Measurements from ENCODE around the gene TMEM214. TPM values are rescaled to one million over a fixed set of nuclear protein-coding genes. Genes with fewer than 3 reads are reported as not detected.

Gene TMEM214
- total RNA-seq, 1 experiment from 2014 or later, result 55.3 TPM

DNA sequence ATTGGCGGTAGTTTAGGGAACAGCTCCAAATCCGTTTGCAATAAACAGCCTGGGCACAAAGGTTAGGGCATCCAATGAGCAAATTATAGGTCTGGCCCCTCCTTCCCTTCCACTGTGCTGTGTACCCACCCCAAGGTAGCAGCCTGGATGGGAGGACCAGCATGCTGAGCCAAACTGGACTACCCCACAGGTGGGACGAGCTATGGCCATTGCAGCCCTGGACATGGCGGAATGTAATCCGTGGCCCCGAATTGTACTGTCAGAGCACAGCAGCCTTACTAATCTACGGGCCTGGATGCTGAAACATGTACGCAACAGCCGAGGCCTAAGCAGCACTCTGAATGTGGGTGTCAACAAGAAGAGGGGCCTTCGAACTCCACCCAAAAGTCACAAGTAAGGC lies 25.4 kb downstream of the TMEM214 start:
- Histone ChIP-seq H4K8ac (replicated peaks; ENCODE audit: insufficient read length, low read depth, low read length) (no peak overlapping the region), H2BK15ac (ENCODE audit: low read depth, low read length) (no peak overlapping the region)
- WGBS (ENCODE audit: extremely low coverage, insufficient read length, low lambda C conversion rate), result no CpG with 5 or more reads among the region's 10 CpGs

More for the DNA sequence above, 25.4 kb downstream of the TMEM214 start:
- Histone ChIP-seq H3K27me3 (ENCODE audit: insufficient read depth, low read length) (no peaks in the 10 kb centered on the region), H3T11ph (ENCODE audit: low read length) (no peak overlapping the region), H3K23me2 (ENCODE audit: insufficient read length, low read depth, low read length, poor library complexity, severe bottlenecking) (no peaks in the 10 kb centered on the region), H3K4ac (ENCODE audit: low read depth, low read length) (no peak overlapping the region), H2BK12ac (ENCODE audit: insufficient read length, low read depth, low read length) (no peak overlapping the region), H4K20me1 (ENCODE audit: control insufficient read depth, insufficient read depth, insufficient read length) (no peaks in the 10 kb centered on the region), H2BK5ac (ENCODE audit: insufficient read length, low read length) (no peak overlapping the region), H3K14ac (ENCODE audit: insufficient read depth, low read length) (no peak overlapping the region), H2BK120ac (ENCODE audit: low read depth, low read length, poor library complexity, severe bottlenecking) (no peak overlapping the region), H3K56ac (ENCODE audit: insufficient read length, low read depth, low read length) (no peak overlapping the region), H3K4me2 (ENCODE audit: insufficient read depth, insufficient read length, low read length) (no peak overlapping the region), H3K4me1 (ENCODE audit: insufficient read depth, low read length) (no peaks in the 10 kb centered on the region), H3K27ac (ENCODE audit: insufficient read length, low read depth, low read length) (no peak overlapping the region), H4K91ac (ENCODE audit: insufficient read length, low read depth, low read length) (no peak overlapping the region), H3K9me3 (ENCODE audit: control insufficient read depth, low read depth, low read length) (no peaks in the 10 kb centered on the region), H3K23ac (ENCODE audit: insufficient read length, low read depth, low read length) (no peak overlapping the region), H4K5ac (ENCODE audit: insufficient read length, low read depth, low read length) (no peak overlapping the region), H3K79me2 (ENCODE audit: insufficient read depth, low read length) (no peaks in the 10 kb centered on the region), H2AFZ (ENCODE audit: low read length) (no peak overlapping the region), H3K9ac (ENCODE audit: extremely low read depth, insufficient read length, low read length) (no peak overlapping the region), H2BK20ac (ENCODE audit: low read depth, low read length, poor library complexity, severe bottlenecking) (no peak overlapping the region), H3K79me1 (ENCODE audit: insufficient read depth, low read depth, low read length, poor library complexity, severe bottlenecking) (no peaks in the 10 kb centered on the region), H2AK5ac (ENCODE audit: insufficient read length, low read length) (no peak overlapping the region), H3K18ac (ENCODE audit: insufficient read length, low read depth, low read length) (no peak overlapping the region)
- no peaks in the 10 kb centered on the region for H3K27me3 Mint-ChIP-seq (ENCODE audit: low read depth)
- H3K27ac Mint-ChIP-seq, result no peak overlapping the region
- no peak for DNase-seq
- no peaks in the 10 kb centered on the region for H3K9me3 Mint-ChIP-seq
- H3K36me3 Mint-ChIP-seq (ENCODE audit: insufficient read depth in 1 of 3, low read depth in 3 of 3), result peaks cover 17 to 63% (median 60%) of the 10 kb centered on the region in 3 experiments; a peak in 6 of 7 replicates
- H3K4me3 Mint-ChIP-seq, result no peak overlapping the region
- H3K4me1 Mint-ChIP-seq, result no peaks in the 10 kb centered on the region
- TF ChIP-seq, protein P1, sequence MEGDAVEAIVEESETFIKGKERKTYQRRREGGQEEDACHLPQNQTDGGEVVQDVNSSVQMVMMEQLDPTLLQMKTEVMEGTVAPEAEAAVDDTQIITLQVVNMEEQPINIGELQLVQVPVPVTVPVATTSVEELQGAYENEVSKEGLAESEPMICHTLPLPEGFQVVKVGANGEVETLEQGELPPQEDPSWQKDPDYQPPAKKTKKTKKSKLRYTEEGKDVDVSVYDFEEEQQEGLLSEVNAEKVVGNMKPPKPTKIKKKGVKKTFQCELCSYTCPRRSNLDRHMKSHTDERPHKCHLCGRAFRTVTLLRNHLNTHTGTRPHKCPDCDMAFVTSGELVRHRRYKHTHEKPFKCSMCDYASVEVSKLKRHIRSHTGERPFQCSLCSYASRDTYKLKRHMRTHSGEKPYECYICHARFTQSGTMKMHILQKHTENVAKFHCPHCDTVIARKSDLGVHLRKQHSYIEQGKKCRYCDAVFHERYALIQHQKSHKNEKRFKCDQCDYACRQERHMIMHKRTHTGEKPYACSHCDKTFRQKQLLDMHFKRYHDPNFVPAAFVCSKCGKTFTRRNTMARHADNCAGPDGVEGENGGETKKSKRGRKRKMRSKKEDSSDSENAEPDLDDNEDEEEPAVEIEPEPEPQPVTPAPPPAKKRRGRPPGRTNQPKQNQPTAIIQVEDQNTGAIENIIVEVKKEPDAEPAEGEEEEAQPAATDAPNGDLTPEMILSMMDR (conservative IDR thresholded peaks at IDR 0.05), result no peak
